ENCODE data around the gene STAG3. TPM values are rescaled to one million over a fixed set of nuclear protein-coding genes. Genes with fewer than 3 reads are reported as not detected.

The STAG3 gene
- total and polyA plus RNA-seq, 2 donors (not counting 1 experiment from before 2014, with no cell fraction given) = 24.8 to 33.4 TPM

DNA sequence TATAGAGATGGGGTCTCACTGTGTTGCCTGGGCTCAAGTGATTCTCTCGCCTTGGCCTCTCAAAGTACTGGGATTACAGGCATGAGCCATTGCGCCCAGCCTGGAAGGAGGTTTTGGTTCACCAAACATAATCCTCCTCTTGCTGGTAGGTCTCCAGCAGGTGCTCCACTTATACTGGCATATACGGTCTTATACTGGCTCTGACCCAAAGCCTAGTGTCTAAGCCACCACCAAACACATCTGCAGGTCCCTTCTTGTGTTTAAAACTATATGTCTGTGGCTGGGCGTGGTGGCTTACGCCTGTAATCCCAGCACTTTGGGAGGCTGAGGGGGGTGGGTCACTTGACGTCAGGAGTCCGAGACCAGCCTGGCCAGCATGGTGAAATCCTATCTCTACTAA, 45.6 kb upstream of the STAG3 start:
- Mint-ChIP-seq H3K4me1 (peaks cover 14% of the 10 kb centered on the region), H3K9me3 (ENCODE audit: insufficient read depth) (no peaks in the 10 kb centered on the region), H3K4me3 (no peak overlapping the region), H3K27ac (no peak overlapping the region), H3K27me3 (no peaks in the 10 kb centered on the region)
- peak; percentile 21 for DNase-seq
- ChIA-PET CTCF (interaction anchor here (0.7 to 6.6 kb wide), 49 partner anchors 8 to 574 kb away, joined by 3 to 66 read pairs (median 5); partner anchors contain the start of genes AP4M1, CNPY4, FBXO24 and GAL3ST4), POLR2A (interaction anchor here (0.6 to 1.5 kb wide), 4 partner anchors 17 to 297 kb away, joined by 3 to 11 read pairs (median 6); partner anchors contain the start of genes LAMTOR4, MEPCE, PVRIG and ZCWPW1)
- H3K4me2 ChIP-seq (replicated peaks; ENCODE audit: low read depth, low read length, poor library complexity, severe bottlenecking) = no peak overlapping the region
- no peaks in the 10 kb centered on the region for H3K9me3 ChIP-seq (ENCODE audit: control extremely low read depth in 1 of 3, control insufficient read depth in 2 of 3, insufficient read depth in 1 of 3, low read length in 2 of 3)
- intact Hi-C loops (cut with micrococcal nuclease) = loop anchor here (1.0 kb wide), 3 partner anchors 85 to 318 kb away; no protein-coding TSS in a partner anchor
- no peak overlapping the region for H3K4me3 ChIP-seq (ENCODE audit: control extremely low read depth in 1 of 5, extremely low read depth in 1 of 5, insufficient read depth in 1 of 5, low read depth in 2 of 5, low read length in 4 of 5)
- peaks cover 11 to 19% of the 10 kb centered on the region in 2 donors for H3K4me1 ChIP-seq (ENCODE audit: control insufficient read depth in 2 of 2, insufficient read depth in 2 of 2, low read length in 2 of 2)
- H3K79me2 ChIP-seq (ENCODE audit: control insufficient read depth, insufficient read depth, low read length) = no peaks in the 10 kb centered on the region
- H3K36me3 ChIP-seq (replicated peaks in 1 of 2; ENCODE audit: control extremely low read depth in 1 of 2, control insufficient read depth in 1 of 2, extremely low read depth in 1 of 2, insufficient read depth in 2 of 2, low read length in 1 of 2) = no peaks in the 10 kb centered on the region
- TF ChIP-seq CTCF (IDR thresholded peaks at IDR 0.05) (no peak), EZH2 (IDR thresholded peaks at IDR 0.05; ENCODE audit: borderline replicate concordance, insufficient read depth, low read depth, low read length, poor library complexity, severe bottlenecking) (no peak)
- H3K27me3 ChIP-seq (replicated peaks in 1 of 4; ENCODE audit: control extremely low read depth in 1 of 4, control insufficient read depth in 3 of 4, insufficient read depth in 4 of 4, low read length in 3 of 4) = no peaks in the 10 kb centered on the region
- H3K9ac ChIP-seq (ENCODE audit: low read length) = no peak overlapping the region
- H4K20me1 ChIP-seq (ENCODE audit: control insufficient read depth, insufficient read depth, low read length, poor library complexity, severe bottlenecking) = no peaks in the 10 kb centered on the region
- H3K27ac ChIP-seq (ENCODE audit: low read length in 2 of 2) = no peak overlapping the region
- no peak overlapping the region for H2AFZ ChIP-seq (ENCODE audit: insufficient read depth, low read depth, low read length, poor library complexity, severe bottlenecking)
- WGBS (ENCODE audit: insufficient coverage) = 83% methylated on average over 3 of the region's 7 CpGs
- no peak for ATAC-seq (ENCODE audit: low read depth)

DNA sequence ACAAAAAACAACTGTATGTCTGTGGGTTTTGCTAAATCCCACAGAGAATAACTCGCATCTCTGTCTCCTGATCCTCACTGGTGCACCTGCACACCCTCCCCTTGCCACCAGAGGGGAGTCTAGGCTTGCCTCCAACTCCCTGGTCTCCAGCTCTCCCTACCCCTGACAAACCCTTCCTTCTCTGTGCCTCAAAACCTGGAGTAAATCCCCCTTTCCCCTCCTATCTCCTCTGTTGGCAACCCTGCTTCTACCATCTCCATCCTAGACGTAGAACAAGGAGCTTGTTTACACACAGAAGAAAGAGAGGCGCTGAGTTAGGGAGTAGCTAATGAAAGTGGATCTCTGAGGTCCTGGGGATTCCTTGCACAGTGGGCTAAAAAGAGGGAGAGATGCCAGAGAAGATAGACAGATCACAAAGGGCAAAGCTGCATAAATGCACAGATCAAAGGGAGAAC, 45.0 kb upstream of the STAG3 start:
- no peaks in the 10 kb centered on the region for H3K9me3 Mint-ChIP-seq (ENCODE audit: insufficient read depth)
- intact Hi-C loops (cut with micrococcal nuclease) = loop anchor here (1.0 kb wide), 3 partner anchors 85 to 318 kb away; no protein-coding TSS in a partner anchor
- H3K36me3 ChIP-seq (replicated peaks in 1 of 2; ENCODE audit: control extremely low read depth in 1 of 2, control insufficient read depth in 1 of 2, extremely low read depth in 1 of 2, insufficient read depth in 2 of 2, low read length in 1 of 2) = no peaks in the 10 kb centered on the region
- CTCF ChIA-PET = interaction anchor here (0.6 to 6.6 kb wide), 57 partner anchors 9 to 1849 kb away, joined by 3 to 66 read pairs (median 4); partner anchors contain the start of genes AP4M1, CNPY4, FBXO24 and GAL3ST4
- peak; percentile 90 for TF ChIP-seq CTCF (IDR thresholded peaks at IDR 0.05)
- no peak for TF ChIP-seq EZH2 (IDR thresholded peaks at IDR 0.05; ENCODE audit: borderline replicate concordance, insufficient read depth, low read depth, low read length, poor library complexity, severe bottlenecking)
- peaks cover 12 to 20% of the 10 kb centered on the region in 2 donors for H3K4me1 ChIP-seq (ENCODE audit: control insufficient read depth in 2 of 2, insufficient read depth in 2 of 2, low read length in 2 of 2)
- ATAC-seq (ENCODE audit: low read depth) (peak; percentile 80), DNase-seq (peak; percentile 80)
- H3K27me3 Mint-ChIP-seq = no peaks in the 10 kb centered on the region
- H3K27ac ChIP-seq (ENCODE audit: low read length in 2 of 2) = no peak overlapping the region
- H3K4me3 ChIP-seq (ENCODE audit: control extremely low read depth in 1 of 5, extremely low read depth in 1 of 5, insufficient read depth in 1 of 5, low read depth in 2 of 5, low read length in 4 of 5) = no peak overlapping the region
- no peaks in the 10 kb centered on the region for H3K79me2 ChIP-seq (ENCODE audit: control insufficient read depth, insufficient read depth, low read length)
- peak overlapping the region; percentile 0 for H3K27ac Mint-ChIP-seq
- H3K27me3 ChIP-seq (replicated peaks in 1 of 4; ENCODE audit: control extremely low read depth in 1 of 4, control insufficient read depth in 3 of 4, insufficient read depth in 4 of 4, low read length in 3 of 4) = no peaks in the 10 kb centered on the region
- H3K4me1 Mint-ChIP-seq = peaks cover 15% of the 10 kb centered on the region
- H4K20me1 ChIP-seq (ENCODE audit: control insufficient read depth, insufficient read depth, low read length, poor library complexity, severe bottlenecking) = no peaks in the 10 kb centered on the region
- no peak overlapping the region for H3K4me2 ChIP-seq (replicated peaks; ENCODE audit: low read depth, low read length, poor library complexity, severe bottlenecking)
- no peak overlapping the region for H3K4me3 Mint-ChIP-seq
- H3K9ac ChIP-seq (ENCODE audit: low read length) = no peak overlapping the region
- POLR2A ChIA-PET = interaction anchor here (0.7 to 1.5 kb wide), 4 partner anchors 16 to 297 kb away, joined by 4 to 11 read pairs (median 6); partner anchors contain the start of genes LAMTOR4, MEPCE, PVRIG and ZCWPW1
- H2AFZ ChIP-seq (ENCODE audit: insufficient read depth, low read depth, low read length, poor library complexity, severe bottlenecking) = peak overlapping the region; percentile 23
- H3K9me3 ChIP-seq (ENCODE audit: control extremely low read depth in 1 of 3, control insufficient read depth in 2 of 3, insufficient read depth in 1 of 3, low read length in 2 of 3) = no peaks in the 10 kb centered on the region
- 29% methylated on average over 2 of the region's 3 CpGs for WGBS (ENCODE audit: insufficient coverage)
